Naive thymus-derived CD4-positive, alpha-beta T cell (primary cell): Measurements from ENCODE around the gene BRINP1. TPM values are rescaled to one million over a fixed set of nuclear protein-coding genes. Genes with fewer than 3 reads are reported as not detected.

ENCODE experiments used
- ATAC-seq: fragments of 150-1000 bp; cut with Tn5 transposase; 2 replicates; pipeline ENCODE4 v1.10.0; 2021; ENCODE audit warnings: mild to moderate bottlenecking, moderate library complexity
- CTCF ChIA-PET: fragments of 350-600 bp; sonication (Branson Sonifier 250); formaldehyde crosslinking; loops from one replicate; lab custom pipeline; 2021; ENCODE audit warnings: antibody characterized with exemption; lab: Charles Lee
- POLR2A ChIA-PET: fragments of 350-600 bp; sonication (Branson Sonifier 250); formaldehyde crosslinking; loops from one replicate; lab custom pipeline; 2021; ENCODE audit warnings: antibody characterized with exemption, inconsistent platforms; lab: Charles Lee
- DNase-seq, 9 donors: peaks; one replicate each; pipeline versions ENCODE4 v3.0.0 to v3.0.0-alpha.2; 2020 to 2022; ENCODE audit warnings: mixed read lengths in 1 of 9
- H3K27ac ChIP-seq: one replicate; pipeline ENCODE4 v1.7.0; 2013; ENCODE audit warnings: mild to moderate bottlenecking, low read depth, low read length, moderate library complexity
- H3K27me3 ChIP-seq, 2 donors: one replicate each; pipeline ENCODE4 v1.7.0; 2013; ENCODE audit warnings: low read length in 2 of 2, mild to moderate bottlenecking in 2 of 2, moderate library complexity in 2 of 2; ENCODE audit not compliant: control insufficient read depth in 2 of 2, insufficient read depth in 2 of 2
- H3K36me3 ChIP-seq, 3 experiments: 1 replicate in 2 of 3; 2 replicates in 1 of 3; pipeline ENCODE4 v1.7.0; 2013; ENCODE audit warnings: low read length in 3 of 3, mild to moderate bottlenecking in 3 of 3, moderate library complexity in 1 of 3; ENCODE audit not compliant: insufficient read depth in 3 of 3, control insufficient read depth in 2 of 3
- H3K4me1 ChIP-seq, 2 donors: one replicate each; pipeline ENCODE4 v1.7.0; 2013; ENCODE audit warnings: low read length in 2 of 2, mild to moderate bottlenecking in 2 of 2, moderate library complexity in 1 of 2; ENCODE audit not compliant: control insufficient read depth in 2 of 2, insufficient read depth in 2 of 2
- H3K4me3 ChIP-seq: 2 replicates; pipeline ENCODE4 v1.7.0; 2013; ENCODE audit warnings: mild to moderate bottlenecking, low read length
- H3K9me3 ChIP-seq, 3 experiments: 1 replicate in 2 of 3; 2 replicates in 1 of 3; pipeline ENCODE4 v1.7.0; 2013; ENCODE audit warnings: low read length in 3 of 3; ENCODE audit not compliant: control insufficient read depth in 2 of 3
- H3K27ac Mint-ChIP-seq, 9 donors: one replicate each; pipeline ENCODE4 v1.8.0; 2020 to 2022; ENCODE audit warnings: mixed read lengths in 9 of 9, mild to moderate bottlenecking in 8 of 9, moderate library complexity in 5 of 9, inconsistent platforms in 2 of 9
- H3K27me3 Mint-ChIP-seq, 5 donors: one replicate each; pipeline ENCODE4 v1.8.0; 2021 to 2022; ENCODE audit warnings: mixed read lengths in 5 of 5, mild to moderate bottlenecking in 1 of 5
- H3K36me3 Mint-ChIP-seq, 5 donors: one replicate each; pipeline ENCODE4 v1.8.0; 2020 to 2022; ENCODE audit warnings: mixed read lengths in 5 of 5, mild to moderate bottlenecking in 3 of 5, inconsistent platforms in 1 of 5
- H3K4me1 Mint-ChIP-seq, 7 donors: one replicate each; pipeline ENCODE4 v1.8.0; 2020 to 2022; ENCODE audit warnings: mixed read lengths in 7 of 7, mild to moderate bottlenecking in 3 of 7, inconsistent platforms in 1 of 7
- H3K4me3 Mint-ChIP-seq, 10 donors: one replicate each; pipeline ENCODE4 v1.8.0; 2020 to 2022; ENCODE audit warnings: mild to moderate bottlenecking in 10 of 10, mixed read lengths in 10 of 10, moderate library complexity in 6 of 10, inconsistent platforms in 2 of 10
- H3K9me3 Mint-ChIP-seq, 11 donors: one replicate each; pipeline ENCODE4 v1.8.0; 2020 to 2022; ENCODE audit warnings: mixed read lengths in 11 of 11, mild to moderate bottlenecking in 4 of 11, inconsistent platforms in 1 of 11, moderate library complexity in 1 of 11
- intact Hi-C, 2 donors: fragments of 100-400 bp; cut with micrococcal nuclease; formaldehyde crosslinking; loops; one replicate each; pipeline ENCODE4 v1.15.1; 2023
- polyA plus RNA-seq, 2 donors: library from polyadenylated mRNA; unstranded; fragments of 300-500 nt; fragmentation: Illumina TruSeq; gene quantifications; one replicate each; pipeline ENCODE4 v1.2.3, GENCODE V29; 2021
- total RNA-seq, 6 experiments: library from RNA in 5 of 6; stranded (reverse) in 5 of 6; gene quantifications; 1 replicate in 5 of 6; 2 replicates in 1 of 6; pipeline ENCODE4 v1.2.3 and lab custom pipeline; 2021 to 2026

Gene BRINP1
- total and polyA plus RNA-seq, 7 experiments from 2014 or later, result not detected

- intact Hi-C loops, result no loop called here
- Histone ChIP-seq H3K27ac (no peak overlapping the region), H3K4me3 (no peak overlapping the region), H3K27me3 (no peaks in the 10 kb centered on the region), H3K9me3 (no peaks in the 10 kb centered on the region), H3K36me3 (no peaks in the 10 kb centered on the region), H3K4me1 (no peaks in the 10 kb centered on the region)
- no peaks in the 10 kb centered on the region for H3K36me3 Mint-ChIP-seq
- no peaks in the 10 kb centered on the region for H3K4me1 Mint-ChIP-seq
- peaks cover 0 to 21% (median 6%) of the 10 kb centered on the region in 11 donors for H3K9me3 Mint-ChIP-seq
- no peaks in the 10 kb centered on the region for H3K27me3 Mint-ChIP-seq
- H3K27ac Mint-ChIP-seq, result no peak overlapping the region
- DNase-seq (no peak), ATAC-seq (no peak)
- H3K4me3 Mint-ChIP-seq, result no peak overlapping the region
- ChIA-PET CTCF (no interaction called here), POLR2A (no interaction called here)
Observed at GRCh38 chr9:119215651-119216050, 153.6 kb downstream of the BRINP1 start.

DNA sequence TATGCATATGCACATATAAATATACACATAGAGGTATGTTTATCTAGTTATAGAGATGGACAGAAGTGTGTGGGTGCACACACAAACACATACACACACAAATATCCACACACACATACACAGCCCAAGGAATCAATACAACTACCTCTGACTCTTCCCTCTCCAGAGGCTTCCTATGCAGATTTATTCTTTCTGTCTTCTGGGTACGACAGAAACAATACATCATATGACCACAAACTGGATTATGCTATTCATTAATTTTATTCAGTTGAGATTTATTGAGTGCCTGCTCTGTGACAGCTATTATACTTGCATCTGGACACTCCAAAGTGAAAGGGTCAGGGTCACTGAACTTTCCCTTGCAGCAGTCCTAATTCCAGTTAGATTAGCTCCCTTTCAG is 155.8 kb downstream of the BRINP1 start:
- Mint-ChIP-seq H3K27me3 (no peaks in the 10 kb centered on the region), H3K4me3 (no peak overlapping the region), H3K9me3 (peaks cover 0 to 7% (median 0%) of the 10 kb centered on the region in 11 donors), H3K36me3 (no peaks in the 10 kb centered on the region), H3K27ac (no peak overlapping the region), H3K4me1 (no peaks in the 10 kb centered on the region)
- Histone ChIP-seq H3K9me3 (no peaks in the 10 kb centered on the region), H3K4me1 (no peaks in the 10 kb centered on the region), H3K36me3 (no peaks in the 10 kb centered on the region), H3K4me3 (no peak overlapping the region), H3K27ac (no peak overlapping the region), H3K27me3 (no peaks in the 10 kb centered on the region)
- intact Hi-C loops, result no loop called here
- ATAC-seq (no peak), DNase-seq (no peak)
- POLR2A ChIA-PET, result no interaction called here
- CTCF ChIA-PET, result no interaction called here

DNA sequence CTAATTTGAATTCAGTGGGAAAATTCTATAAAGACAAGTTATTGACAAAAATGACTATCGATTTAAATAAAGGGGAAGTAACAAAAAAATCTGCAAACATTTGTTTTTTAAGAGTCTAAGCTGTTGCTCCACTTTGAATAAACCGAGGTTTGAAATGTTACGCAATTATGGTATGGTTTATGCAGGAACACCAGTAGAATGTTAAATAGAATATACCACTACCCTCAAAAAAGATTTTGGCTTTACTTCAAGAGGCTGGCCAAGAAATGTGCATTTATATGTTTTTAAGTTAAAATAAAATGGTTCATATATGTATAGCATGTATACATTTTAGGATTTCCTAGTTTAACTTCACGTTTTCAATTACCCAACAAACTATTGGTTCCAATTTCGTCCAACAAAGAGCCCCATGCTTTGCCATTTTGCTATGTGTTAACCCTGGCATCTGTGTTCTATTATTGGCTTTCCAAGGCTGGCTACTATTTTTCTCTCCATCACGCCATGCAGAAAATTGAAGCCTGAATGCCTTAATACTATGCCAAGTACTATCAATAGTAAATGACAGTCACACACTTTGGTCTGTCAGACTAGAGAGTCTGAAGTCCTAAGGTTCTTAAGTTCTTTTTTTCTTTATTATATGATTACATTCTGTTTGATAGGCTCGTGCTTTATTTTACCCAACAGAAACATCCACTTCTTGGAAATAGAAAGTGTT is 171.2 kb downstream of the BRINP1 start:
- ChIA-PET POLR2A (interaction anchor here (0.7 kb wide), 1 partner anchor 696 kb away, joined by 3 read pairs; no protein-coding TSS in a partner anchor), CTCF (no interaction called here)
- ATAC-seq (no peak), DNase-seq (no peak)
- Histone ChIP-seq H3K36me3 (no peaks in the 10 kb centered on the region), H3K4me3 (no peak overlapping the region), H3K4me1 (no peaks in the 10 kb centered on the region), H3K9me3 (no peaks in the 10 kb centered on the region), H3K27me3 (no peaks in the 10 kb centered on the region), H3K27ac (no peak overlapping the region)
- intact Hi-C loops, result no loop called here
- peaks cover 0 to 4% (median 0%) of the 10 kb centered on the region in 5 donors for H3K27me3 Mint-ChIP-seq
- H3K27ac Mint-ChIP-seq, result no peak overlapping the region
- H3K4me3 Mint-ChIP-seq, result no peak overlapping the region
- peaks cover 0 to 9% (median 2%) of the 10 kb centered on the region in 11 donors for H3K9me3 Mint-ChIP-seq
- no peaks in the 10 kb centered on the region for H3K36me3 Mint-ChIP-seq
- no peaks in the 10 kb centered on the region for H3K4me1 Mint-ChIP-seq

- Histone ChIP-seq H3K9me3 (no peaks in the 10 kb centered on the region), H3K4me1 (no peaks in the 10 kb centered on the region), H3K27ac (no peak overlapping the region), H3K4me3 (no peak overlapping the region), H3K36me3 (no peaks in the 10 kb centered on the region), H3K27me3 (no peaks in the 10 kb centered on the region)
- Mint-ChIP-seq H3K27me3 (peaks cover 0 to 4% (median 0%) of the 10 kb centered on the region in 5 donors), H3K4me3 (no peak overlapping the region), H3K36me3 (no peaks in the 10 kb centered on the region), H3K27ac (no peak overlapping the region), H3K4me1 (no peaks in the 10 kb centered on the region), H3K9me3 (peaks cover 0 to 9% (median 0%) of the 10 kb centered on the region in 11 donors)
- ChIA-PET CTCF (no interaction called here), POLR2A (no interaction called here)
- ATAC-seq, result no peak
- intact Hi-C loops, result no loop called here
- no peak for DNase-seq
Observed at GRCh38 chr9:119195521-119195920, 173.7 kb downstream of the BRINP1 start.

GRCh38 chr9:119185298-119185697 is 183.9 kb downstream of the BRINP1 start:
- H3K4me1 Mint-ChIP-seq, result no peaks in the 10 kb centered on the region
- Histone ChIP-seq H3K36me3 (no peaks in the 10 kb centered on the region), H3K4me3 (no peak overlapping the region), H3K27me3 (no peaks in the 10 kb centered on the region), H3K4me1 (no peaks in the 10 kb centered on the region), H3K27ac (no peak overlapping the region), H3K9me3 (peaks cover 0 to 7% (median 0%) of the 10 kb centered on the region in 3 experiments)
- intact Hi-C loops, result no loop called here
- DNase-seq (no peak), ATAC-seq (no peak)
- no peak overlapping the region for H3K27ac Mint-ChIP-seq
- CTCF ChIA-PET, result no interaction called here
- POLR2A ChIA-PET, result no interaction called here
- H3K36me3 Mint-ChIP-seq, result no peaks in the 10 kb centered on the region
- peaks cover 0 to 5% (median 0%) of the 10 kb centered on the region in 5 donors for H3K27me3 Mint-ChIP-seq
- no peak overlapping the region for H3K4me3 Mint-ChIP-seq
- peaks cover 0 to 31% (median 14%) of the 10 kb centered on the region in 11 donors for H3K9me3 Mint-ChIP-seq

- Mint-ChIP-seq H3K4me3 (no peak overlapping the region), H3K9me3 (peaks cover 0 to 24% (median 13%) of the 10 kb centered on the region in 11 donors), H3K27ac (peak overlapping the region in 1 of 9 donors; percentile 41), H3K36me3 (no peaks in the 10 kb centered on the region), H3K27me3 (peaks cover 0 to 5% (median 0%) of the 10 kb centered on the region in 5 donors), H3K4me1 (no peaks in the 10 kb centered on the region)
- Histone ChIP-seq H3K9me3 (peaks cover 0 to 7% (median 0%) of the 10 kb centered on the region in 3 experiments), H3K4me3 (no peak overlapping the region), H3K36me3 (no peaks in the 10 kb centered on the region), H3K4me1 (no peaks in the 10 kb centered on the region), H3K27ac (no peak overlapping the region), H3K27me3 (no peaks in the 10 kb centered on the region)
- no peak for DNase-seq
- CTCF ChIA-PET, result no interaction called here
- intact Hi-C loops, result no loop called here
- ATAC-seq, result no peak
- POLR2A ChIA-PET, result no interaction called here
Observed at GRCh38 chr9:119184265-119184936, 184.8 kb downstream of the BRINP1 start.
